ENCODE data around the gene F13A1. TPM values are rescaled to one million over a fixed set of nuclear protein-coding genes. Genes with fewer than 3 reads are reported as not detected.

Gene F13A1
- polyA plus RNA-seq, 1 donor (not counting 4 experiments of a cell fraction or from before 2014, with no cell fraction given): not detected

GRCh38 chr6:6260196-6260722 lies 60.2 kb downstream of the F13A1 start:
- Histone ChIP-seq H2AFZ (ENCODE audit: control insufficient read depth, low read length) (no peak overlapping the region), H3K27me3 (ENCODE audit: control insufficient read depth, extremely low read depth, insufficient read depth, low read length) (no peaks in the 10 kb centered on the region), H3K36me3 (ENCODE audit: control insufficient read depth in 2 of 2, extremely low read depth in 1 of 2, insufficient read depth in 2 of 2, low read length in 2 of 2) (no peaks in the 10 kb centered on the region), H4K20me1 (ENCODE audit: control insufficient read depth, extremely low read depth, insufficient read depth, low read length) (no peaks in the 10 kb centered on the region), H3K9me3 (ENCODE audit: control insufficient read depth, low read depth, low read length) (no peaks in the 10 kb centered on the region), H3K4me3 (ENCODE audit: control insufficient read depth in 2 of 3, extremely low read depth in 1 of 3, insufficient read depth in 2 of 3, low read depth in 1 of 3, low read length in 3 of 3) (no peak overlapping the region), H3K4me1 (ENCODE audit: control insufficient read depth, extremely low read depth, insufficient read depth, low read length) (no peaks in the 10 kb centered on the region), H3K9ac (ENCODE audit: control insufficient read depth, extremely low read depth, insufficient read depth, low read length) (no peak overlapping the region), H3K9me1 (ENCODE audit: control insufficient read depth, extremely low read depth, insufficient read depth, low read length) (no peaks in the 10 kb centered on the region), H3K79me2 (ENCODE audit: control insufficient read depth, insufficient read depth, low read length) (no peaks in the 10 kb centered on the region), H3K4me2 (ENCODE audit: control insufficient read depth, extremely low read depth, insufficient read depth, low read depth, low read length) (no peak overlapping the region), H3K27ac (ENCODE audit: control insufficient read depth, insufficient read depth, low read length) (no peak overlapping the region)
- TF ChIP-seq CTCF (optimal IDR thresholded peaks at IDR 0.05 in 1 of 3, IDR thresholded peaks at IDR 0.05 in 1 of 3, conservative IDR thresholded peaks at IDR 0.05 in 1 of 3; ENCODE audit: extremely low read depth in 1 of 3, insufficient read depth in 2 of 3, low read length in 3 of 3) (no peak), EZH2 (IDR thresholded peaks at IDR 0.05; ENCODE audit: low read length) (no peak)
- no peak for FAIRE-seq
- dilution Hi-C loops (cut with MboI; ENCODE audit: extremely low pct_ligation_motif_present, low sequenced_read_pairs): no loop called here
- DNase-seq (ENCODE audit: low read depth, low spot score): no peak

GRCh38 chr6:6256886-6257285 lies 63.6 kb downstream of the F13A1 start:
- DNase-seq (ENCODE audit: low read depth, low spot score) (no peak), FAIRE-seq (no peak)
- dilution Hi-C loops (cut with MboI; ENCODE audit: extremely low pct_ligation_motif_present, low sequenced_read_pairs): no loop called here
- Histone ChIP-seq H3K9me1 (ENCODE audit: control insufficient read depth, extremely low read depth, insufficient read depth, low read length) (no peaks in the 10 kb centered on the region), H3K27me3 (ENCODE audit: control insufficient read depth, extremely low read depth, insufficient read depth, low read length) (no peaks in the 10 kb centered on the region), H3K9me3 (ENCODE audit: control insufficient read depth, low read depth, low read length) (no peaks in the 10 kb centered on the region), H3K4me1 (ENCODE audit: control insufficient read depth, extremely low read depth, insufficient read depth, low read length) (no peaks in the 10 kb centered on the region), H3K79me2 (ENCODE audit: control insufficient read depth, insufficient read depth, low read length) (no peaks in the 10 kb centered on the region), H4K20me1 (ENCODE audit: control insufficient read depth, extremely low read depth, insufficient read depth, low read length) (no peaks in the 10 kb centered on the region), H3K27ac (ENCODE audit: control insufficient read depth, insufficient read depth, low read length) (no peak overlapping the region), H3K4me2 (ENCODE audit: control insufficient read depth, extremely low read depth, insufficient read depth, low read depth, low read length) (no peak overlapping the region), H3K4me3 (ENCODE audit: control insufficient read depth in 2 of 3, extremely low read depth in 1 of 3, insufficient read depth in 2 of 3, low read depth in 1 of 3, low read length in 3 of 3) (no peak overlapping the region), H3K36me3 (ENCODE audit: control insufficient read depth in 2 of 2, extremely low read depth in 1 of 2, insufficient read depth in 2 of 2, low read length in 2 of 2) (no peaks in the 10 kb centered on the region), H2AFZ (ENCODE audit: control insufficient read depth, low read length) (no peak overlapping the region), H3K9ac (ENCODE audit: control insufficient read depth, extremely low read depth, insufficient read depth, low read length) (no peak overlapping the region)
- no peak for TF ChIP-seq CTCF (optimal IDR thresholded peaks at IDR 0.05 in 1 of 3, IDR thresholded peaks at IDR 0.05 in 1 of 3, conservative IDR thresholded peaks at IDR 0.05 in 1 of 3; ENCODE audit: extremely low read depth in 1 of 3, insufficient read depth in 2 of 3, low read length in 3 of 3)

Measured in keratinocyte (primary cell).